Measurements from ENCODE around the gene ARF1.

DNA sequence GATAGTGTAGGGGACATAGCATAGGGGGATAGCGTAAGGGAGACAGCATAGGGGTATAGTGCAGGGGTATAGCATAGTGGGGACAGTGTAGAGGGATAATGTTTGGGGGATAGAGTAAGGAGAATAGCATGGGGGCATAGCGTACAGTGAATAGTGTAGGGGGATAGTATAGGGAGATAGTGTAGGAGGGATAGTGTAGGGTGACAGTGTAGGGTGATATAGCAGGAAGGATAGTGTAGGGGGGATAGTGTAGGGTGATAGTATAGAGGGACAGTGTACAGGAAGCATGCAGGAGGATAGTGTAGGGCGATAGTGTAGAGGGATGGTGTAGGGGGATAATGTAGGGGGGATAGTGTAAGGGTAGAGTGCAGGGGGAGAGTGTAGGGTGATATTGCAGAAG, 11.7 kb upstream of the ARF1 start:
- TF ChIP-seq MYC (IDR thresholded peaks at IDR 0.05; ENCODE audit: insufficient read depth, insufficient read length, insufficient replicate concordance, low read length, severe bottlenecking) (no peak), EGR1 (IDR thresholded peaks at IDR 0.05; ENCODE audit: borderline replicate concordance in 1 of 2, low read depth in 2 of 2, low read length in 2 of 2) (no peak), MXI1 (IDR thresholded peaks at IDR 0.05; ENCODE audit: low read depth, low read length) (no peak), CTCF (IDR thresholded peaks at IDR 0.05 in 2 of 3, conservative IDR thresholded peaks at IDR 0.05 in 1 of 3; ENCODE audit: control insufficient read depth in 2 of 3, extremely low read depth in 1 of 3, insufficient read depth in 1 of 3, low read depth in 3 of 3, low read length in 3 of 3) (no peak), POLR2AphosphoS5 (IDR thresholded peaks at IDR 0.05; ENCODE audit: low read length) (no peak), SP1 (IDR thresholded peaks at IDR 0.05; ENCODE audit: low read depth, low read length) (no peak), CBX5 (IDR thresholded peaks at IDR 0.05; ENCODE audit: low read depth) (no peak), FOS (IDR thresholded peaks at IDR 0.05; ENCODE audit: borderline replicate concordance, extremely low read depth, insufficient read length) (no peak), POLR2A (IDR thresholded peaks at IDR 0.05; ENCODE audit: low read depth, low read length) (no peak), BACH1 (IDR thresholded peaks at IDR 0.05; ENCODE audit: borderline replicate concordance) (no peak), RAD21 (IDR thresholded peaks at IDR 0.05; ENCODE audit: insufficient read depth, low read depth, low read length) (no peak), EZH2 (IDR thresholded peaks at IDR 0.05; ENCODE audit: borderline replicate concordance, control insufficient read depth, low read depth, low read length) (no peak)
- TF ChIP-seq, protein P1, sequence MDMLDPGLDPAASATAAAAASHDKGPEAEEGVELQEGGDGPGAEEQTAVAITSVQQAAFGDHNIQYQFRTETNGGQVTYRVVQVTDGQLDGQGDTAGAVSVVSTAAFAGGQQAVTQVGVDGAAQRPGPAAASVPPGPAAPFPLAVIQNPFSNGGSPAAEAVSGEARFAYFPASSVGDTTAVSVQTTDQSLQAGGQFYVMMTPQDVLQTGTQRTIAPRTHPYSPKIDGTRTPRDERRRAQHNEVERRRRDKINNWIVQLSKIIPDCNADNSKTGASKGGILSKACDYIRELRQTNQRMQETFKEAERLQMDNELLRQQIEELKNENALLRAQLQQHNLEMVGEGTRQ (IDR thresholded peaks at IDR 0.05; ENCODE audit: borderline replicate concordance, low read depth, low read length) = no peak

All from GM12878 (cell line).